Putamen (tissue), 1 donor: ENCODE measurements around the gene TMEM42.

Experiments
- DNase-seq: peaks from one replicate; pipeline ENCODE4 v3.0.0-alpha.2; 2016; ENCODE audit warnings: low spot score

Gene TMEM42

DNA sequence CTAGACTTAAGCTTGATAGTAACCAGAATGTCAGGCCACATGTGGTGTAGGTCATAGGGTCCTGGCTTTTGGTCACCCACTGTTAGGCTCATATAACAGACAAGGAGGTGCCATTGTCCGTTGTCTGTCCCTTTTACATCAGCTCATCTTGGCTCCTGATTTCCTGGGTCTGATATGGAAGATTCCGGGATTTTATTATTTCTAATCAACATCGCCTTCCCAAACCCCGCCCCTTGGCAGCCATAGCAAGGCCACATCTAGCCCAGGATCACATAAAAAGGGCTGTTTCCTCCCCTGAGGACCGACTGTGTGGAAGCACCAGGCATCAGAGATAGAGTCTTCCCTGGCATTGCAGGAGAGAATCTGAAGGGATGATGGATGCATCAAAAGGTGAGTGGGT, 12.6 kb downstream of the TMEM42 start, which contains the start of gene TGM4:
TSS of gene TGM4 (plus strand) at position 301 of the 400 bp plus-strand sequence. CDS start at position 372, 71 bp downstream.
- DNase-seq = no peak

- DNase-seq = no peak
Measured at GRCh38 chr3:44875596-44875995, 13.9 kb downstream of the TMEM42 start.

DNA sequence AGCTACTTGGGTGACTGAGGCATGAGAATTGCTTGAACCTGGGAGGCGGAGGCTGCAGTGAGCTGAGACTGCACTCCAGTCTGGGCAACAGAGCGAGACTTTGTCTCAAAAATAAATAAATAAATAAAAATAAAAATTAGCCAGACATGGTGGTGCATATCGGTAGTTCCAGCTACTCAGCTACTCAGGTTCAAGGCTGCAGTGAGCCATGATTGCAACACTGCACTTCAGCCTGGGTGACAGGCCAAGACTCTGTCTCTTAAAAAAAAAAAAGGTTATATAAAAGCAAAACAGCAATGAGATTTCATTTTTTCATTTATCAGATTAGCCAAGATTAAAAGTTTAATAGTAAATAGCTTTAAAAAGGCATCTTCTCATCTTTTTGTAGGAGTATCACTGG, 15.6 kb downstream of the TMEM42 start:
- DNase-seq = no peak

DNA sequence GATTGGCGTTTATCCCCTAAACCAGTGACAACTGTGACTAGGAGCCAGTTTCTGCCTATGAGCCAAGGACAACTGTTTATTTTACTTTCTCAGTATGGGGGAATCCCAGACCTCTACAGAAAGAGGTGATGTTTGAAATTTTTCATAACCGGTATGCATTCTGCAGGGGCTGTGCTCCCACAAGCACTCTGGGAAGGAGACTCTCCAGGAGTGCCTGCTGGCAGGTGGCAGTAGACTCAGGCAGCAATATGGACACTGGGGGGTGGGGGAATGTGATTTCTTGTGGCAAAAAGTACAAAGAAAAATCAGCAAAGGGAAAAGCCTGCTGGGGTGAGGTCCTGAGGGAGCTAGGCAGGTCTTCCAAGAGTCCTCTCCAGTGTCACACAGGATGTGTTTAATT, 18.6 kb downstream of the TMEM42 start:
- no peak for DNase-seq

GRCh38 chr3:44883213-44883955, 21.7 kb downstream of the TMEM42 start:
- no peak for DNase-seq

DNA sequence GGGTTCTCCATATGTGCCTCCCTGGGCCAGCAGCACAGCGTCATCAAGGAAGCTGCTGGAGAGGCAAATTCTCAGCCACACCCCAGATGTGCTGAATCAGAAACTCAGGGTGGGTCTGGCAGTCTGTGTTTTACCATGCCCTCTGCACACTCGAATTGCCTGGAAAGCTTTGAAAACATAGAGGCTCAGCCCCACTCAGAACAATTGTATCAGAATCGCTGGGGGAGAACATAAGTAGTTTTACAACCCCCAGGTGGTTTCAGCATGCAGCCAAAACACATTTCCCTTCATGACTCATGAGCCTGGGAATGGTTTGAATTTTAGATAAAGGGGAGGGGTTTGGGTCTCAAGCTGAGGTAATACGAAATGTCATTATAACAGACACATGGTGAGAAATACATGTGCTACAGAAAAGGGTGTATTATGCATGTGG, 22.3 kb downstream of the TMEM42 start:
- no peak for DNase-seq

GRCh38 chr3:44885618-44886017, 23.9 kb downstream of the TMEM42 start:
- DNase-seq = no peak

- DNase-seq = no peak
Measured at GRCh38 chr3:44886561-44886960, 24.8 kb downstream of the TMEM42 start.

DNA sequence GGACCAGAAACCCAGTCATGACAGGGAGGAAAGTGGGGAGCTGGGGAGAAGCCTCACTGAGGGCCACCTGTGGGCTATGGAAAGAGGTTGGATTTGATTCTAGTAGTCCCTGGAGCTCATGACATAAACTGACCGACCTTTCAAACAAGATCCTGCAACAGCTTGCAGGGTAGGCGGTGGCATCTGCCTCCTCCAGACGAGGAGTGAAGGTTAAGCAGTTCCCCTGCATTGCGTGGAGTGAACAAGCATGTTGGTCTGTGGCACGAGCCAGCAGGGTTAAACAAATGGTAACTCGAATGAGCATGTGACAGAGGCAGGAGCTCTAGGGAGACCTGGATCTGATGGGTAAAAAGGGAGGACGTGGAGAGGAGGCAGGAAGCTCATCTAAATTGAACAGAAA, 25.4 kb downstream of the TMEM42 start:
- DNase-seq = no peak

DNA sequence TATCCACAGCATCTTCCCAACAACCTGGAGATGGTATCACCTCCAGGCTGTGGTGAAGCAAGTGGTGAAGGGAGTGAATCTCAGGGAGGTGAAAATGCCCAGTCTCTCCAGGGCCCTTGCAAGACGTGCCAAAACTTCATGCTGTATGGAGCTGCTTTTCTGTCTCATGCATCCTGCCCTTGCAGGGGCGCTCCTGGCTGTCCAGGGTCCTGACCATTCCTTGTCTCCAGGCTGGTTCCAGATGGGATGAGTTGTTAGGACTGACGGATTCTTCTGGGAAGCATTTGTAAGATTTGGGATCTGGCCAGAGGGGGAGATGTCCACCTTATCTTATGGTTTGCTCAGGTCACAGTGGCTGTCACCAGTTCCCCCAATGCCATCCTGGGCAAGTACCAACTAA, 28.5 kb downstream of the TMEM42 start:
- DNase-seq = no peak

GRCh38 chr3:44890852-44891251, 29.1 kb downstream of the TMEM42 start:
- DNase-seq = no peak

GRCh38 chr3:44892689-44893088, 31.0 kb downstream of the TMEM42 start:
- no peak for DNase-seq

- DNase-seq = no peak
Measured at GRCh38 chr3:44893097-44893496, 31.4 kb downstream of the TMEM42 start.

DNA sequence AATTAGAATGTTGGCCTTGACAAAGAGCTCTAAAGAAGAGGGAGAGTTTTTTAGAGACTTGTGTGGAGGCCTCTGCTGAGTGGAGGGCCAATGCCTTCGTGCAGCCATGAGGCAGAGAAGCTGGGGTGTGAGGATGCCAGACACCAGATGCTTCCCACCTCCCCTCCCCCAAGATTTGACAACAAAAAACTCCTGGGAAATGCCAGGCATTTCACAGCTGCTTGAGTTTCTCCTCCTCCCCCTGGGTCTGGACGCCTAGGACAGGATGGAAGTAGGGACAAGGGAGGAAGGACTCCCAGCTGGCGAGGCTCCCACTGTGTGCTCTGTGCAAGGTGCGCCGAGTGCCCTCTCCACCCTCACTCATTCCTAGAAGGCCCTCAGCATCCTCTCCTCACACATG, 32.8 kb downstream of the TMEM42 start:
- no peak for DNase-seq

DNA sequence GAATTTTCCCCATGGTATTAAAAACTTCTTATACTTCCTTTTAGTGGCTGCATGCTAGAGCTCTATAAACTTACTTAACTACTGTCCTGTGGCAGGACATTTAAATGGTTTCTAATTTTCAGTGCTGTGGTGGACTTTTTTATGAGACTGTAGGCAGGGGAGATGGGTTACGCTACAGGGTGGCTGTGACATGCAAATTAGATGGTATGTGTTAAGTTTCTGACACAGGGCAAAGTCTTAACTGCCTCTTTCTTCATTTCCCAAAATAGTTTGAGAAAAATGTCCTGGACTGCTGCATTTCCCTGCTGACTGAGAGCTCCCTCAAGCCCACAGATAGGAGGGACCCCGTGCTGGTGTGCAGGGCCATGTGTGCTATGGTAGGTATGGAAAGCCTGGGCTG, 34.7 kb downstream of the TMEM42 start:
- no peak for DNase-seq

DNA sequence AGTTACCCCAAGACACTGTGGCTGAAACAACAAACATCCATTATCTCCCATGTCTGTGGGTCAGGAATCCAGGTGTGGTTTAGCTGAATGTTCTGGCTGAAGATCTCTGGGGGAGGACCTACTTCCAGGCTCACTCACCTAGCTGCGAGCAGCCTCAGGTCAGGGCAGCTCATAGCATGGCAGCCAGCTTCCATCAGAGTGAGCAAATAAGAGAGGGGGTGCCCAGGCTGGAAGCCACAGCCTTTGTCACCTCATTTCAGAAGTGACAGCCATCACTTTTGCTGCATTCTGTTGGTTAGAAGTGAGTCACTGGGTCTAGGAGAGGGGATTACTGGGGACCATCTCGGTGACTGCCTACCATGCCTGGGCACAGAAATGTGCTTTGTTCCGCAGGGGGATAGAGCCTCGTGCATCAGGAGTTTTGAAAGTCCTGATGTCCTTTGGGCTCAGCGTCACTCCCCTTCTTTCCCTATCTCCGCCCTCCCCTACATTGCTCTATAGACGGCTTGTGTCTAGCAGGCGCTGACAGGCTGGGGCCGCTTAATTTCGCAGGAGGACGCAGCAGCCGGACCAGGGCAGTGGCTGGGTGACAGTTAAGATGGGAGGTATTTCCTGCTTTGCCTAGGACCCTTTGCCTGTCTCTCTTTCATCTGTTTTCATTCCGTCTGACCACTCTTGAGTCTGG, 38.1 kb downstream of the TMEM42 start:
- DNase-seq = no peak

DNA sequence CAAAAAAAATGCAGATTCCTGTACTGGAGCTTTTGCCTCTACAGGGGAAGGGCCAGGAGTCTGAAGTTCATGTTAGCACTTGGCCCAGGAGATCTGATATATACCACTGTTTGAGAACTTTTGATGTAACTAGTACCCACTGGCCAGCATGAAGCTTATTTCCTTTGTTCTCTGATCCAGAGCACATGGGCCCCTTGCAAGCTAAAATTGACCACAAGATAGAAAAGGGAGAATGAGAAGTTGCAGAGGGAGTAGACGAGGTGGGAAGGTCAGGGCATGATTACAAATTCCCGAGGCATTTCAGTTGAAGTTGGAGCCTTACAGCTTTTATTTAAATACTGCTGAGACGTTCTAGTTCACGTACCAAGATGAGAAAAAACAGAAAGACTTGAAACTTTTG, 40.9 kb downstream of the TMEM42 start:
- no peak for DNase-seq

DNA sequence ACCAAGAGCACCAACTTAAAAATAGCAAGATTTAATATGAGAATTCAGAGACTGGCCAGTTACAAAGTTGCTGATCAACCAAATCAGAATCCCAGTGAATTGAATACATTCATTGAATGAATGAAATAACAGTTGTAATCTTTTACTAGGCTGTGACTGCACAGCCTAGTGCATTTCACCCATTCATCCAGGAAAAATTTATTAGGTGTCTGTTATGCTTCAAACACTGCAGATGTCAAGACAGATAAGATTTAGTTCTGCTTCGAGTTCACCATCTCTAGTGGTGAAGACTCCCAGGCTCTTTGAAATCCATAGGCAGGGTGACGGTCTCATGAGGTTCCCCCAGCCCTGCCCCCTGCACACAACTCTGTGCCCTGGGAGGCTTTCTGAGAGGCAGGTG, 41.6 kb downstream of the TMEM42 start:
- no peak for DNase-seq

GRCh38 chr3:44903751-44904150, 42.0 kb downstream of the TMEM42 start:
- DNase-seq = no peak

GRCh38 chr3:44905446-44906157, 43.9 kb downstream of the TMEM42 start:
- no peak for DNase-seq

DNA sequence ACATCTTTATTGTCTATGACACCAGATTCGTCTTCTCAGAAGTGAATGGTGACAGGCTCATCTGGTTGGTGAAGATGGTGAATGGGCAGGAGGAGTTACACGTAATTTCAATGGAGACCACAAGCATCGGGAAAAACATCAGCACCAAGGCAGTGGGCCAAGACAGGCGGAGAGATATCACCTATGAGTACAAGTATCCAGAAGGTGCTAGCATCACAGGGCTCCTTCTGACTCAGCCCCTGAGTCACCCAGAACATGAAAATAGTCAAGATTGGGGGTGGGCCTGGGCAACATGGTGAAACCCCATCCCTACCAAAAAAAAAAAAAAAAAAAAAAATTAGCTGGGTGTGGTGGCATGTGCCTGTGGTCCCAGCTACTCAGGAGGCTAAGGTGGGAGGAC, 45.3 kb downstream of the TMEM42 start:
- no peak for DNase-seq

GRCh38 chr3:44907612-44908011, 45.9 kb downstream of the TMEM42 start:
- no peak for DNase-seq

DNA sequence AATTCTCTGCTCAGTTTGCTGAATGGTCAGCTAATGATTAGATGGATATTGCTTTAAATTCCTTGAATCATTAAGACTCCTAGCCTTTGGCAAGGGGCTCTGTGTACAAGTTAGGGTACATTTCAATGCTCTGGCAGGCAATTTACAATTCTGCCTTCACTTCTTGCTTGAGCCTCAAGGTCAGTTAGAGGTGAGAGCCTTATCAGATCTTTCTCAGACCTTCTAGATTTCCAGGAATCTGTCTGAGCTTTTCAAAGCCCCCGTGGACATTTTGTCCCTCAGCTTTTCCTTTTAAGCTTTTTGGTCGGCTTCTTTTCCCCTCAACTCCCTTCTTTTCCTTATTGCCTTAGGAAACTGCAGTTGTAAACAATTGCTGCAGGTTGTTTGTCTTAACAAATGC, 47.4 kb downstream of the TMEM42 start:
- no peak for DNase-seq
